ENCODE results near the gene HFE.

- TF ChIP-seq POLR2A (IDR thresholded peaks at IDR 0.05) = no peak
- TF ChIP-seq EP300 (IDR thresholded peaks at IDR 0.05) = no peak
- peak in 2 of 5 experiments; percentile 5 to 20 for TF ChIP-seq CTCF (IDR thresholded peaks at IDR 0.05)
These were observed 42.8 kb upstream of the HFE start for GRCh38 chr6:26044140-26045064.
